ENCODE data around the gene COX7B2. TPM values are rescaled to one million over a fixed set of nuclear protein-coding genes. Genes with fewer than 3 reads are reported as not detected.

The COX7B2 gene
- total RNA-seq, 1 experiment from 2014 or later = not detected

DNA sequence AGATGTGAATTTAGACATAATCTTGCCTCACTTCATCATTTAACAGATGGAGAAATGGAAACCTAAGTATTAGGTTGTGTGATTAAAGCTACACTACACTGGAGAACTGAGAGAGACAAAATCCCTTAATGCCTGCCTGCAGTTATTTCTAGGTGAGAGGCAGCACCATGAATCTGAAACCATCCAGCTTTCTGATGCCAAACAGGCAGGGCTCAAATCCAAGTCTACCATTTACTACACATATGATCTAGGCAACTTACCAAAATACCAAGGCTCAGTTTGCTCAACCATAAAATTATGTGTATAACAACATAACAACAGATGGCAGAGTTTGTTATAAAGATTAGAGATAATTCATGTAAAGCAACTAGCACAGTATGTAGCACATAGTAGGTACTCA lies 45.6 kb upstream of the COX7B2 start:
- no peak for TF ChIP-seq EZH2phosphoT487 (IDR thresholded peaks at IDR 0.05; ENCODE audit: borderline replicate concordance)
- H3K4me3 ChIP-seq (replicated peaks in 1 of 2; ENCODE audit: low read depth in 1 of 2, low read length in 2 of 2) = no peak overlapping the region
- H3K27me3 ChIP-seq (ENCODE audit: insufficient read depth, low read length) = no peaks in the 10 kb centered on the region
- H3K9me3 ChIP-seq (ENCODE audit: control insufficient read depth in 1 of 2, insufficient read depth in 1 of 2, low read depth in 1 of 2, low read length in 2 of 2) = no peaks in the 10 kb centered on the region
- no peaks in the 10 kb centered on the region for H4K20me1 ChIP-seq (ENCODE audit: insufficient read depth)
- ChIA-PET RAD21 (ENCODE audit: low non-redundant PET in 1 of 2, low total read pairs in 2 of 2, uncharacterized antibody in 2 of 2, unreplicated experiment in 2 of 2) (no interaction called here), CTCF (no interaction called here), POLR2A (no interaction called here)
- no peaks in the 10 kb centered on the region for H3K4me1 ChIP-seq (ENCODE audit: control insufficient read depth in 1 of 2, insufficient read depth in 2 of 2, low read length in 2 of 2)
- intact Hi-C loops (cut with micrococcal nuclease) = no loop called here
- H3K27ac ChIP-seq (ENCODE audit: low read depth, low read length) = no peak overlapping the region
- H3K9ac ChIP-seq (ENCODE audit: low read length) = no peak overlapping the region
- no peak for ATAC-seq
- no peak overlapping the region for H2AFZ ChIP-seq (ENCODE audit: low read depth, low read length, poor library complexity, severe bottlenecking)
- no peak overlapping the region for H3K4me2 ChIP-seq (ENCODE audit: low read length)
- H3K36me3 ChIP-seq (ENCODE audit: control insufficient read depth in 1 of 2, insufficient read depth in 2 of 2, low read length in 2 of 2) = no peaks in the 10 kb centered on the region
- no peak for DNase-seq (ENCODE audit: low read depth, low spot score)
- H3K79me2 ChIP-seq (ENCODE audit: insufficient read depth, low read length) = no peaks in the 10 kb centered on the region
- no TSS peak for BruUV-seq (replicated peaks)
- H3K9me2 ChIP-seq (ENCODE audit: insufficient read depth) = no peaks in the 10 kb centered on the region

GRCh38 chr4:46953564-46953963 lies 44.5 kb upstream of the COX7B2 start:
- ChIA-PET RAD21 (ENCODE audit: low non-redundant PET in 1 of 2, low total read pairs in 2 of 2, uncharacterized antibody in 2 of 2, unreplicated experiment in 2 of 2) (no interaction called here), POLR2A (no interaction called here), CTCF (no interaction called here)
- no peak overlapping the region for H2AFZ ChIP-seq (ENCODE audit: low read depth, low read length, poor library complexity, severe bottlenecking)
- DNase-seq (ENCODE audit: low read depth, low spot score) (no peak), ATAC-seq (no peak)
- H3K9ac ChIP-seq (ENCODE audit: low read length) = no peak overlapping the region
- H3K79me2 ChIP-seq (ENCODE audit: insufficient read depth, low read length) = no peaks in the 10 kb centered on the region
- H3K27ac ChIP-seq (ENCODE audit: low read depth, low read length) = no peak overlapping the region
- H3K9me3 ChIP-seq (ENCODE audit: control insufficient read depth in 1 of 2, insufficient read depth in 1 of 2, low read depth in 1 of 2, low read length in 2 of 2) = no peaks in the 10 kb centered on the region
- H3K27me3 ChIP-seq (ENCODE audit: insufficient read depth, low read length) = no peaks in the 10 kb centered on the region
- H3K4me3 ChIP-seq (replicated peaks in 1 of 2; ENCODE audit: low read depth in 1 of 2, low read length in 2 of 2) = no peak overlapping the region
- no peaks in the 10 kb centered on the region for H3K36me3 ChIP-seq (ENCODE audit: control insufficient read depth in 1 of 2, insufficient read depth in 2 of 2, low read length in 2 of 2)
- no peaks in the 10 kb centered on the region for H4K20me1 ChIP-seq (ENCODE audit: insufficient read depth)
- TF ChIP-seq ZNF274 (IDR thresholded peaks at IDR 0.05; ENCODE audit: low read depth, low read length) (no peak), SRF (IDR thresholded peaks at IDR 0.05; ENCODE audit: low read depth) (no peak), POLR2A (IDR thresholded peaks at IDR 0.05; ENCODE audit: borderline replicate concordance, extremely low read depth, insufficient read depth, insufficient read length) (no peak), CEBPB (IDR thresholded peaks at IDR 0.05; ENCODE audit: low read depth) (no peak), ELF1 (IDR thresholded peaks at IDR 0.05; ENCODE audit: borderline replicate concordance, low read depth) (no peak), POLR2AphosphoS5 (IDR thresholded peaks at IDR 0.05; ENCODE audit: low read depth, low read length) (no peak), ZFX (IDR thresholded peaks at IDR 0.05) (no peak), FOSL1 (IDR thresholded peaks at IDR 0.05; ENCODE audit: low read depth) (no peak), EZH2 (IDR thresholded peaks at IDR 0.05) (no peak)
- TF ChIP-seq, protein P1, sequence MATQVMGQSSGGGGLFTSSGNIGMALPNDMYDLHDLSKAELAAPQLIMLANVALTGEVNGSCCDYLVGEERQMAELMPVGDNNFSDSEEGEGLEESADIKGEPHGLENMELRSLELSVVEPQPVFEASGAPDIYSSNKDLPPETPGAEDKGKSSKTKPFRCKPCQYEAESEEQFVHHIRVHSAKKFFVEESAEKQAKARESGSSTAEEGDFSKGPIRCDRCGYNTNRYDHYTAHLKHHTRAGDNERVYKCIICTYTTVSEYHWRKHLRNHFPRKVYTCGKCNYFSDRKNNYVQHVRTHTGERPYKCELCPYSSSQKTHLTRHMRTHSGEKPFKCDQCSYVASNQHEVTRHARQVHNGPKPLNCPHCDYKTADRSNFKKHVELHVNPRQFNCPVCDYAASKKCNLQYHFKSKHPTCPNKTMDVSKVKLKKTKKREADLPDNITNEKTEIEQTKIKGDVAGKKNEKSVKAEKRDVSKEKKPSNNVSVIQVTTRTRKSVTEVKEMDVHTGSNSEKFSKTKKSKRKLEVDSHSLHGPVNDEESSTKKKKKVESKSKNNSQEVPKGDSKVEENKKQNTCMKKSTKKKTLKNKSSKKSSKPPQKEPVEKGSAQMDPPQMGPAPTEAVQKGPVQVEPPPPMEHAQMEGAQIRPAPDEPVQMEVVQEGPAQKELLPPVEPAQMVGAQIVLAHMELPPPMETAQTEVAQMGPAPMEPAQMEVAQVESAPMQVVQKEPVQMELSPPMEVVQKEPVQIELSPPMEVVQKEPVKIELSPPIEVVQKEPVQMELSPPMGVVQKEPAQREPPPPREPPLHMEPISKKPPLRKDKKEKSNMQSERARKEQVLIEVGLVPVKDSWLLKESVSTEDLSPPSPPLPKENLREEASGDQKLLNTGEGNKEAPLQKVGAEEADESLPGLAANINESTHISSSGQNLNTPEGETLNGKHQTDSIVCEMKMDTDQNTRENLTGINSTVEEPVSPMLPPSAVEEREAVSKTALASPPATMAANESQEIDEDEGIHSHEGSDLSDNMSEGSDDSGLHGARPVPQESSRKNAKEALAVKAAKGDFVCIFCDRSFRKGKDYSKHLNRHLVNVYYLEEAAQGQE (IDR thresholded peaks at IDR 0.05; ENCODE audit: low read depth) = no peak
- TF ChIP-seq, protein P2, sequence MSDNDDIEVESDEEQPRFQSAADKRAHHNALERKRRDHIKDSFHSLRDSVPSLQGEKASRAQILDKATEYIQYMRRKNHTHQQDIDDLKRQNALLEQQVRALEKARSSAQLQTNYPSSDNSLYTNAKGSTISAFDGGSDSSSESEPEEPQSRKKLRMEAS (IDR thresholded peaks at IDR 0.05) = no peak
- TF ChIP-seq, protein P3, sequence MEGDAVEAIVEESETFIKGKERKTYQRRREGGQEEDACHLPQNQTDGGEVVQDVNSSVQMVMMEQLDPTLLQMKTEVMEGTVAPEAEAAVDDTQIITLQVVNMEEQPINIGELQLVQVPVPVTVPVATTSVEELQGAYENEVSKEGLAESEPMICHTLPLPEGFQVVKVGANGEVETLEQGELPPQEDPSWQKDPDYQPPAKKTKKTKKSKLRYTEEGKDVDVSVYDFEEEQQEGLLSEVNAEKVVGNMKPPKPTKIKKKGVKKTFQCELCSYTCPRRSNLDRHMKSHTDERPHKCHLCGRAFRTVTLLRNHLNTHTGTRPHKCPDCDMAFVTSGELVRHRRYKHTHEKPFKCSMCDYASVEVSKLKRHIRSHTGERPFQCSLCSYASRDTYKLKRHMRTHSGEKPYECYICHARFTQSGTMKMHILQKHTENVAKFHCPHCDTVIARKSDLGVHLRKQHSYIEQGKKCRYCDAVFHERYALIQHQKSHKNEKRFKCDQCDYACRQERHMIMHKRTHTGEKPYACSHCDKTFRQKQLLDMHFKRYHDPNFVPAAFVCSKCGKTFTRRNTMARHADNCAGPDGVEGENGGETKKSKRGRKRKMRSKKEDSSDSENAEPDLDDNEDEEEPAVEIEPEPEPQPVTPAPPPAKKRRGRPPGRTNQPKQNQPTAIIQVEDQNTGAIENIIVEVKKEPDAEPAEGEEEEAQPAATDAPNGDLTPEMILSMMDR (IDR thresholded peaks at IDR 0.05 in 2 of 3, conservative IDR thresholded peaks at IDR 0.05 in 1 of 3; ENCODE audit: borderline replicate concordance in 1 of 3, insufficient read depth in 1 of 3, low read depth in 2 of 3, low read length in 2 of 3) = no peak
- BruUV-seq (replicated peaks) = no TSS peak
- no peak overlapping the region for H3K4me2 ChIP-seq (ENCODE audit: low read length)
- intact Hi-C loops (cut with micrococcal nuclease) = no loop called here
- no peaks in the 10 kb centered on the region for H3K4me1 ChIP-seq (ENCODE audit: control insufficient read depth in 1 of 2, insufficient read depth in 2 of 2, low read length in 2 of 2)
- no peaks in the 10 kb centered on the region for H3K9me2 ChIP-seq (ENCODE audit: insufficient read depth)

Data from HCT116 (cell line).